GM18858 (cell line): Measurements from ENCODE around the gene AGAP2.

Experiments used
- ATAC-seq: cut with Tn5 transposase; IDR thresholded peaks from one replicate; pipeline ENCODE4 v1.9.1; 2021; ENCODE audit not compliant: unreplicated experiment

Gene AGAP2

DNA sequence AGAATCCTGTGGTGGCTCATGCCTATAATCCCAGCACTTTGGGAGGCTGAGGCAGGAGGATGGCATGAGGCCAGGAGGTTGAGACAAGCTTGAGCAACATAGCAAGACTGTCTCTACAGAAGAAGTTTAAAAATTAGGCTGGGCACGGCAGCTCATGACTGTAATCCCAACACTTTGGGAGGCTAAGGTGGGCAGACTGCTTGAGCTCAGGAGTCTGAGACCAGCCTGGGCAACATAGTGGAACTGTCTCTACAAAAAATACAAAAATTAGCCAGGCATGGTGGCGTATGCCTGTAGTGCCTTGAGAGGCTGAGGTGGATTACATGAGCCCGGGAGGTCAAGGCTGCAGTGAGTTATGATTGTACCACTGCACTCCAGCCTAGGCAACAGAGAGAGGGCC is 29.3 kb upstream of the AGAP2 start:
- ATAC-seq: no peak

- ATAC-seq: no peak
Observed at GRCh38 chr12:57767305-57767698, 28.8 kb upstream of the AGAP2 start.

DNA sequence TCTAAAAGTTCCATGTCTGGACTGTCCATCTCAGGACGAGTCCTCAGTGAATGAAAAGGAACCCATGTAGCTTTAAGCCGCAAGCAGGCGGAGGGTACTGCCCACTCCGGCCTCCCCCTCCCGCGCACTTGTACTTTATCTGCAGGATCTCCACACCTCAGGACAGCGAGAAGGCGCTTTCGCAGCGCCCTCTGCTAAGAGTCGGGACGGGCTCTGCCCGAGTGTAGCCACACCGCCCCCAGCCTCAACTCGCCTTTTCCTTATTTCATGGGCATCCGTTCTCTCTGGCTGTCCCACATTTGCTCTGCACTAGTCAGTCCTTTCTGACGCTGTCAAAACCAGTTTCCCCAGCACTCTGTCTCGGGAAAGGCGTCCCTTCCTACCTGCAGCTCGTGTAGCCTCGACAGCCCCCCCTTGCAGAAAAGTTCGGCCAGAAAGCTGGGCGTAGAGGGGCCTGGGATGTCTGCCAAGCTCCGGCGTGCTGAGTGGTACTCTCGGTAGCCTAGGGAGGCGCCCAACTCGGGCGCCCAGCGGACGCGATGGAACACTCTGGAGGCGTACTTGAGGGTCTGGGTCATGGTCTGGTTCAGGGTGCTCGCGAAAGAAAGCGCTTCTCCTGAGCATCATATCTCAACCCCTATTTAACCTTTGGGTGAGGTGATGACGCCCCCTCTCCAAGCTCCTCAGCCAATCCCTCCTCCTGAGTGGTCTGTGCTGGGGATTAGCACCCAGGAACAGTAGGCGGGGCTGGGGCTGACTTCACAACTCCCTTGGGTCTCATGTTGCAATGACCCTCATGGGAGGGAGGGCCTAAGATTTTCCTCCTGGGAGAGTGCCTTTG is 28.1 kb upstream of the AGAP2 start, which contains the start of gene CYP27B1:
CYP27B1 (minus strand) TSS at position 615 of the 841 bp plus-strand sequence; CDS start at position 578, 37 bp downstream.
- ATAC-seq: no peak

DNA sequence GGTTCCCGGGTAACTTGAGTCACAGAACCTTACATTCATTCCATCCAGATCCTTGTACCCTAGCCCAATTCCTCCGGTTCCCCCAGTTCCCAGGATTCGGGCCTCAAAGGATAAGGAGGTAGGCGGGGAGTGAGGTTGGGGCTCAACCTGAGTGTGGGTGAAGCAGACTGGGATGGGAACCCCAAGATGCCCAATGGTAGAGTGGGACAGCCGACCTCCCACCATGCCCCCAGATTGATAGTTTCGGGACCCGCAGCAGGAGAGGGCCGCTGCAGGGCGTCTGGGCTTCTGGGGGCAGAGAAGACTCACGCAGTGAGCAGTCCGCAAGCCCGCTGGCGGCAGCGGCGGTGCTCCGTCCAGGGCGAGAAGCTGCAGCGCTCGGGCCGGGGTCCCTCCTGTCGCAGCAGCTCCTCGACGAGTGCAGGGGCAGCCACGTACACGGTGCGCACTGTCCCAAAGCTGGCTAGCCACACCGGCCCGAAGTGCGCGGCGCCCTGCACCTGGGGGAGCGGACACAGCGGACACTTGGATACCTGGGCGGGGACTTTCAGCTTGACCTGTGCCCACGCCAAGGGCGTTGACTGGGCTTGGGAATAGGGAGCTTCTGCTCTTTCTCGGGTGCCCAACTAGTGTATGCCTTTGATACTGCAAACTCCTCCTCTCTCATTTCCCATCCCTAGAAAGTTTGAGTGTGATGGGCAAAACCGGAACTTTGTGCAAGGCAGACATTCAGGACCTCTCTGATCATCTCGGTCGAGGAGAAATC is 27.3 kb upstream of the AGAP2 start:
- ATAC-seq: no peak

DNA sequence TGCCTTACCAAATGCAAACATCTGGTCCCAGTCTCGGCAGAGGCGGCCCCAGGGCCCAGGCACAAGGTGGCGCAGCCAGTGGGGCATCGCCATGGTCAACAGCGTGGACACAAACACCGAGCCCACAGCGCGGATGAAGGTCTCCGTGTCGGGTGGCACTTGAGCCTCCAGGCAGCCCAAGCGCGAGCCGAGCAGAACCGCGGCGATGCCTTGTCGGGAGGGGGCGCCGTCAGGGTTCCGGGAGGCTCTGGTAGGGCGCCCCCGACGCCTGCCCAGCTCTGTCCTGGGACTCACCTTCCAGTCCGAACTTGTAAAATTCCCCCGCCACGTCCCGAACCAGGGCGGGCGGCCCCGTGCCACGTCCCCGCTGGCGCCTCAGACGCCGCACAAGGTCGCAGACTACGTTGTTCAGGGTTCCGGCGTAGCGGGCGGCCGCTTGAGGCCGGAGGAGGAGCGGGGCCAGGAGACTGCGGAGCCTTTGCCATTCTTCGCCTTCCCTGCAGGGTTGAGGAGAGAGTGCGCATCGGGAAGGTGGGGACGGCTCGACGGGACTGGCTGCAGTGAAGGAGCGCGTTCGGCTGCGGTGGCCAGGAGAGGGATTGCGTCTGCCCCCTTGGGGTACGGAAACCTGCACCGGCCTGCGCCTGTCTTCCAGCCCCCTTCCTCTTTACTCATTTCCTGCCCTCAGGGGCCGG is 26.6 kb upstream of the AGAP2 start:
- peak; percentile 42 for ATAC-seq

DNA sequence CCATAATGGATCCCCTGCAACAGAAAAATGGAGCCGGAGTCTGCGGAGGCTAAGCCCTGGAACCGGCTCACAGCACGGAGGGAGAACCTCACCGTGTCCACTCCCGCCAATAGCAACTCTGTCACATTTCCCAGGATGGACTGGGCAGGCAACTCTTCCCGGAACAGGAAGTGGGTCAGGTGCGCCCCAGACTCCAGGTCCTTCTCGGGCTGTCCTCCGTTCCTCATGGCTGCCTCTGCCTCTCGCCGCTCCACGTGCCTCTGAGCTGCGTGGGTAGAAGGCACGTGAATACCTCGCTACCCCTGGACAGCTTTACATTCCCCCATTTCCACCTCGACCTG is 26.1 kb upstream of the AGAP2 start:
- ATAC-seq: peak; percentile 6

DNA sequence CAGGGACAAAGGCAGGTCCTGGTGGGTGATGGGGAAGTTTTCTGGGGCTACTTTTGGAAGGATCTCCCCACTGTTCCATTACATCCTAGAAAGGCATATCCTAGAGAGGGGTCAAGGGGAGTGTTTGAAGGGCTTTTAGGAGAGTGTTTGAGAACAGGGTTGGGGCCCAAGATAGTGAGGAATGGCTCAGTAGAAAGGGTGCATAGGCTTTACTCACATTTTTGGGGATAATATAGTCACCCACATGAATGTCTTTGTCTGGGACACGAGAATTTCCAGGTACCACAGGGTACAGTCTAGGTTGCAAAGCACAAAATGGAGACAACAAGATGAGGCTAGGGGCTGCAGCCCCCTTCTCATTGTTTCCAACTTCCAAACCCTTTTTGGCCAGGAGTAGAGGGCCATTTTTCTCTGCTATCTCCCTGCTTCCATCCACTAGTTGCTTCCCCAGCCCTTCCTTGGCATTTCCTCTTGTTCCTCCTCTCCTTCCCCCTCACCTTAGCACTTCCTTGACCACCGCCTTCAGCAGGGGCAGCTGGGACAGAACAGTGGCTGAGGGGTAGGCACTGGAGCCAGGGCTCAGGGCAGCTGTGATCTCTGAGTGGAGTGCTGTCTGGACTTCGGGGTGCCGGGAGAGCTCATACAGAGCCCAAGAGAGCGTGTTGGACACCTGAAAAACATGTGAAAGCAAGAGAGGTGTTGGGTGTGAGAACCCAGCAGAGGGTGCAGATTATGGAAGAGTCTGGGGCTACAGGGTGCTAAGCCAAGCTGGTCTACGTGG is 25.5 kb upstream of the AGAP2 start:
- no peak for ATAC-seq

DNA sequence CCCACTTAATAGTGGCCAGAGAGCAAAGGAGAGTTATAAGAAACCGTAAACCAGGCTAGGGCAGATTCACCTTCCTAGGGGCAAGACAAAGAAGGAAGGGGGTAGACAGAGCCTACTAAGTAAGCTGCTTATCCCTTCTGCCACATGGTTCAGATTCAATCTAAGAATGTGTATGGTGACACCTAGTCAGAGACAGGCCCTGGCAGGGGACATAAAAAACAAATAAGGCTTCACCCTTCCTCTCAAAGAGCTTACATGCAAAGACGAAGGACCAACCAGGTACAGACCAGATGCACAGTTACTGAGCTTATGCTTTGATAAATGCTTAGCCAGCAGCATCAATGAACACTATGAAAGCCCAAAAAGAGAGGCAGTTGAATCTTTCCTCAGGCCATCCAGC is 23.9 kb upstream of the AGAP2 start:
- ATAC-seq: no peak

DNA sequence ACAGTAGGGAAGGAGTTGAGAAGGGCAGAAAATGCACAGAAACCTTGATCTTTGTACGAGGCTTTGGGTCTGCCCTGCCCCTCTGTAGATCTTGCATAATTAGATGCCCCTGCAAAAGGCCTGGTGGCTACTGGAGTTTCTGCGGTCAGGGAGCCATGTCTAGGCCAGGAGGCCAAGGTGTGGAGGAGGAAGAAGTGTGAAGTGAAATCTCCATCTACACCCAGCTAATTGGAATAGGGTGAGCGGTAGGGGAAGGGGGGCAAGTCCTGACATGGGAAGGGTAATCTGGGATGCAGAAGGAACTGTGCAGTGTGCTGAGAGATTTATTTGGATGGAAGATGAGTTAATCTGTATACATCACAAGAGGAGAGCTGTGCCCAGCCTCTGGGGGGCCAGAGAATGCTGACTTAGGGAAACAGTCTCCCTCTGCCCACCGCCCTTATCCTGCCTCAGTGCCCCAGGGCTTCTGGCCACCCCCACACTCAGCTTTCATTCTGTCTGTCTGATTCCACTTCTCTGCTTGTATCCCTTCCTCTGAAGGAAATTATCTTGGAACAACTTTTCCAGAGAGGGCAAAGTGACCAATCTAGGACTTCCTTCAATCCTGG is 23.0 kb upstream of the AGAP2 start:
- ATAC-seq: no peak

- ATAC-seq: no peak
Observed at GRCh38 chr12:57760347-57760982, 21.9 kb upstream of the AGAP2 start.

- ATAC-seq: no peak
Observed at GRCh38 chr12:57759360-57759980, 20.9 kb upstream of the AGAP2 start.

DNA sequence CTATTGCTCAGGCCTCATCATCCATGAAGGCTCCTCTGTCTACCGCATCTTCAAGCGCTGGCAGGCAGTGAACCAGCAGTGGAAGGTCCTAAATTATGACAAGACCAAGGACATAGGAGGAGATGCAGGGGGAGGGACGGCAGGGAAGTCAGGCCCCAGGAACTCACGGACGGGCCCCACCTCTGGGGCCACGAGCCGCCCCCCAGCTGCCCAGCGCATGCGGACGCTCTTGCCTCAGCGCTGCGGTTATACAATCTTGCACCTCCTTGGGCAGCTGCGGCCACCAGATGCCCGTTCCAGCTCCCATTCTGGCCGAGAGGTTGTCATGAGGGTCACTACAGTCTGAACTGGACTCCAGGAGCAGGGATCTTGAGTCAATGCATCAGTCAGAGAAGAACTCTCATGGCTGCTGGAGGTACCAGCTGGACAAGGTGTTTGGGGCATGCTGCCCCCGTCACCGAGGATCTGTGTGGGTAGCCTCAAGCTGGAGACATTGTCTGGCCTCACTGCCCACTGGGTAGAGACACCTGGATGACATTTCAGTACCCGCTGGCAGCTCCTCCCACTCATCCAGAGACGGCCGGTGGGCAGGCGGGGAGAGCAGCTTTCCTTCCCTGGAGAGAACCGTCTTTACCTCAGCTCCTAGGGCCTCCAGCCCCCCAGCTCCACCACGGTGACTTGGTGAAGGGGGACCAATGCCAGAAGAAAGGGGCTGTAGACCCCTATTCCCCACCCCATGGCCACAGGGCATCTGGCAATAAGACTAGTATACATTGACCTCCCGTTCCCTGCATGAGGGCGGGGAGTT is 20.2 kb upstream of the AGAP2 start:
- no peak for ATAC-seq

- ATAC-seq: no peak
Observed at GRCh38 chr12:57757771-57758170, 19.2 kb upstream of the AGAP2 start.

GRCh38 chr12:57756406-57757341 is 18.1 kb upstream of the AGAP2 start:
- no peak for ATAC-seq

GRCh38 chr12:57755454-57756372 is 17.2 kb upstream of the AGAP2 start:
- no peak for ATAC-seq

- no peak for ATAC-seq
Observed at GRCh38 chr12:57755194-57755453, 16.6 kb upstream of the AGAP2 start.
